Measurements from ENCODE around the gene DNAJA4. TPM values are rescaled to one million over a fixed set of nuclear protein-coding genes. Genes with fewer than 3 reads are reported as not detected.

The DNAJA4 gene
- total and polyA plus RNA-seq, 9 of the 15 experiments (the other 6 are each of a cell fraction or from before 2014, with no cell fraction given): 0.11 to 1.0 (median 0.16) TPM; not detected in 4

- TF ChIP-seq CHAMP1 (IDR thresholded peaks at IDR 0.05) (0 out of 2 replicates have a peak, but pooled peaks have one; percentile 50), NFE2 (IDR thresholded peaks at IDR 0.05; ENCODE audit: low read depth) (peak; percentile 76), TBL1XR1 (IDR thresholded peaks at IDR 0.05; ENCODE audit: low read length in 2 of 2) (peak in 1 of 2 experiments; percentile 53; a peak in 1 of 4 replicates), NCOA4 (IDR thresholded peaks at IDR 0.05; ENCODE audit: partially characterized antibody) (peak; percentile 40), PHB2 (IDR thresholded peaks at IDR 0.05; ENCODE audit: low read depth) (no peak), PRDM10 (IDR thresholded peaks at IDR 0.05; ENCODE audit: partially characterized antibody) (peak; percentile 46), DACH1 (IDR thresholded peaks at IDR 0.05; ENCODE audit: partially characterized antibody) (peak; percentile 40), MAFF (IDR thresholded peaks at IDR 0.05; ENCODE audit: low read length) (peak; percentile 79), EZH2 (IDR thresholded peaks at IDR 0.05; ENCODE audit: borderline replicate concordance, low read depth, low read length) (no peak), SMARCA5 (IDR thresholded peaks at IDR 0.05) (peak; percentile 92; the same call in 1 of the 2 replicates), HDAC2 (IDR thresholded peaks at IDR 0.05) (peak; percentile 95), ZNF174 (CRISPR knock-in tag; IDR thresholded peaks at IDR 0.05) (no peak), TOE1 (IDR thresholded peaks at IDR 0.05; ENCODE audit: borderline replicate concordance) (peak; percentile 67), TOE1 (CRISPR knock-in tag; IDR thresholded peaks at IDR 0.05; ENCODE audit: borderline replicate concordance, low read depth) (no peak), CREB3 (tag; conservative IDR thresholded peaks at IDR 0.05; ENCODE audit: low read depth) (no peak), ZNF146 (CRISPR knock-in tag; IDR thresholded peaks at IDR 0.05; ENCODE audit: unreplicated experiment) (no peak), MAFG (tag; conservative IDR thresholded peaks at IDR 0.05) (peak; percentile 61), BRCA1 (IDR thresholded peaks at IDR 0.05) (no peak), BRCA1 (CRISPR knock-in tag; IDR thresholded peaks at IDR 0.05) (no peak), ARID1B (IDR thresholded peaks at IDR 0.05) (peak; percentile 79), POLR2A (conservative IDR thresholded peaks at IDR 0.05) (peak; percentile 58), CBFA2T3 (IDR thresholded peaks at IDR 0.05) (peak; percentile 28; the same call in 1 of the 2 replicates), TRIM24 (IDR thresholded peaks at IDR 0.05) (0 out of 4 replicates have a peak, but pooled peaks of 1 of the 2 experiments have one; percentile 32), RBM25 (IDR thresholded peaks at IDR 0.05; ENCODE audit: low read depth, low read length, severe bottlenecking) (peak; percentile 66), SMAD1 (IDR thresholded peaks at IDR 0.05; ENCODE audit: low read depth, low read length, partially characterized antibody) (no peak)
Observed at GRCh38 chr15:78306176-78306774, 41.9 kb downstream of the DNAJA4 start (continued).

Data from K562 (cell line).